AG04450 (cell line): ENCODE results near the gene WWOX. TPM values are rescaled to one million over a fixed set of nuclear protein-coding genes. Genes with fewer than 3 reads are reported as not detected.

Experiments
- CTCF ChIA-PET: fragments of 300-600, 350-600 bp; formaldehyde crosslinking; extraction: SDS; loops from one replicate; lab custom pipeline; 2022; ENCODE audit warnings: antibody characterized with exemption, inconsistent platforms; lab: Charles Lee
- POLR2A ChIA-PET: fragments of 350-600 bp; formaldehyde crosslinking; extraction: SDS; loops from one replicate; lab custom pipeline; 2021; ENCODE audit warnings: antibody characterized with exemption, inconsistent platforms; lab: Yijun Ruan, JAX
- DNase-seq: peaks from one replicate; pipeline ENCODE4 v3.0.0-alpha.2; 2011; ENCODE audit warnings: low read depth, low spot score
- H3K27ac ChIP-seq: one replicate; pipeline ENCODE4 v1.5.1; 2012; ENCODE audit warnings: low read depth, low read length, control low read depth
- H3K27me3 ChIP-seq: one replicate; pipeline ENCODE4 v1.6.0; 2012; ENCODE audit warnings: low read length; ENCODE audit not compliant: control insufficient read depth, insufficient read depth
- H3K4me3 ChIP-seq: 2 replicates; pipeline ENCODE4 v1.5.1; 2011; ENCODE audit warnings: mild to moderate bottlenecking, low read depth, low read length, control low read depth
- H3K9me3 ChIP-seq: 2 replicates; pipeline ENCODE4 v1.5.1; 2012; ENCODE audit warnings: low read length; ENCODE audit not compliant: control insufficient read depth, insufficient read depth
- CTCF ChIP-seq: IDR thresholded peaks from 2 replicates; pipeline ENCODE4 v1.5.1; 2011; ENCODE audit warnings: low read depth, low read length, control low read depth, inconsistent platforms
- polyA plus RNA-seq: library from polyadenylated mRNA; depleted of rRNA; stranded (reverse); fragments of >200 nt; gene quantifications from 2 replicates; pipeline ENCODE4 v1.2.3, GENCODE V29; 2011

WWOX gene
- polyA plus RNA-seq, 1 experiment: 2.1 TPM

GRCh38 chr16:78551487-78552085, 452.1 kb downstream of the WWOX start:
- POLR2A ChIA-PET: no interaction called here
- no peaks in the 10 kb centered on the region for H3K27me3 ChIP-seq
- H3K9me3 ChIP-seq: peaks cover 27% of the 10 kb centered on the region
- no peak overlapping the region for H3K4me3 ChIP-seq
- TF ChIP-seq CTCF: no peak
- CTCF ChIA-PET: no interaction called here
- no peak for DNase-seq
- H3K27ac ChIP-seq: no peak overlapping the region

- POLR2A ChIA-PET: no interaction called here
- no peak overlapping the region for H3K4me3 ChIP-seq
- H3K27ac ChIP-seq: no peak overlapping the region
- TF ChIP-seq CTCF: no peak
- no peaks in the 10 kb centered on the region for H3K27me3 ChIP-seq
- no peak for DNase-seq
- CTCF ChIA-PET: no interaction called here
- H3K9me3 ChIP-seq: peaks cover 26% of the 10 kb centered on the region
Measured at GRCh38 chr16:78552106-78552675, 452.7 kb downstream of the WWOX start.

GRCh38 chr16:78552716-78553115, 453.3 kb downstream of the WWOX start:
- no peak for TF ChIP-seq CTCF
- Histone ChIP-seq H3K27ac (no peak overlapping the region), H3K27me3 (no peaks in the 10 kb centered on the region), H3K4me3 (no peak overlapping the region), H3K9me3 (peaks cover 28% of the 10 kb centered on the region)
- CTCF ChIA-PET: no interaction called here
- POLR2A ChIA-PET: no interaction called here
- no peak for DNase-seq

- ChIA-PET POLR2A (no interaction called here), CTCF (no interaction called here)
- no peak for TF ChIP-seq CTCF
- H3K27me3 ChIP-seq: no peaks in the 10 kb centered on the region
- peaks cover 35% of the 10 kb centered on the region for H3K9me3 ChIP-seq
- no peak overlapping the region for H3K27ac ChIP-seq
- H3K4me3 ChIP-seq: no peak overlapping the region
- no peak for DNase-seq
Measured at GRCh38 chr16:78553268-78554039, 454.0 kb downstream of the WWOX start.

GRCh38 chr16:78556421-78556820, 457.0 kb downstream of the WWOX start:
- Histone ChIP-seq H3K27me3 (no peaks in the 10 kb centered on the region), H3K27ac (no peak overlapping the region), H3K4me3 (no peak overlapping the region), H3K9me3 (peaks cover 47% of the 10 kb centered on the region)
- ChIA-PET CTCF (no interaction called here), POLR2A (no interaction called here)
- DNase-seq: no peak
- TF ChIP-seq CTCF: no peak
